Right lobe of liver (tissue), 6 donors: ENCODE results near the gene SLC35F4. TPM values are rescaled to one million over a fixed set of nuclear protein-coding genes. Genes with fewer than 3 reads are reported as not detected.
"Not testable (repeated sequence)": the region's sequence is repeated elsewhere in the genome, so short reads cannot be mapped to it uniquely, and the experiment has no call there.

ENCODE experiments used
- ATAC-seq, 4 donors: fragments of 200-7000 bp; cut with Tn5 transposase; one replicate each; pipeline ENCODE4 v1.9.1; 2020; ENCODE audit warnings: mild to moderate bottlenecking in 4 of 4, moderate library complexity in 4 of 4
- DNase-seq, 3 donors: peaks; one replicate each; pipeline ENCODE4 v3.0.0-alpha.2; 2020
- H3K27ac ChIP-seq, 3 donors: fragments of 200-600 bp; one replicate each; pipeline ENCODE4 v1.8.0; 2022
- H3K27me3 ChIP-seq, 2 donors: fragments of 200-600 bp; one replicate each; pipeline ENCODE4 v1.8.0; 2022
- H3K36me3 ChIP-seq, 4 donors: fragments of 200-600 bp; sonication (generic) in 1 of 4; one replicate each; pipeline versions ENCODE4 v1.5.1 to v1.8.0; 2017 to 2022; ENCODE audit warnings: control low read depth in 1 of 4
- H3K4me1 ChIP-seq, 4 donors: fragments of 200-600 bp; sonication (generic) in 1 of 4; one replicate each; pipeline versions ENCODE4 v1.5.1 to v1.8.0; 2017 to 2022; ENCODE audit warnings: control low read depth in 1 of 4
- H3K4me3 ChIP-seq, 3 donors: fragments of 200-600 bp; one replicate each; pipeline ENCODE4 v1.8.0; 2022
- H3K9me3 ChIP-seq, 4 donors: fragments of 200-600 bp; sonication (generic) in 1 of 4; one replicate each; pipeline versions ENCODE4 v1.5.1 to v1.8.0; 2017 to 2022; ENCODE audit warnings: control low read depth in 1 of 4
- POLR2A ChIP-seq: fragments of 450-650 bp; IDR thresholded peaks from one replicate; pipeline ENCODE4 v1.6.1; 2017; ENCODE audit warnings: antibody characterized with exemption, mild to moderate bottlenecking
- whole genome bisulfite sequencing: methylation state at CpG from one replicate; pipeline ENCODE4 v1.1.6; 2018; ENCODE audit warnings: low coverage, low lambda C conversion rate; ENCODE audit not compliant: insufficient coverage; ENCODE audit errors: missing lambda C conversion rate; 5-methylcytosine and 5-hydroxymethylcytosine counted together
- intact Hi-C, 2 donors: fragments of 100-400 bp; cut with DNase I; formaldehyde crosslinking; loops; one replicate each; pipeline versions ENCODE4 v1.11.2 to v1.14.1; 2022
- total RNA-seq, 6 experiments: library from RNA; depleted of rRNA in 2 of 6; stranded (reverse); fragments of >200 nt in 2 of 6; fragmentation: NEBNext Ultra II Directional in 3 of 6; extraction: Animal tissue kit (Norgen Biotek cat#: 25700) in 3 of 6; gene quantifications; one replicate each; pipeline versions ENCODE4 v1.1.0 to v1.2.4, GENCODE V29; 2016 to 2023
- TF ChIP-seq, protein P1 (sequence below), 4 donors: fragments of 200-600 bp in 3 of 4; fragments of 450-650 bp in 1 of 4; IDR thresholded peaks; one replicate each; pipeline versions ENCODE4 v1.5.1 to v1.8.0; 2016 to 2022; ENCODE audit warnings: antibody characterized with exemption in 4 of 4, mild to moderate bottlenecking in 2 of 4
- donor health status: DM: no; HTN: yes; CAD: no.
- donor health status: DM: no; HTN: no; CAD: no.
- donor health status: DM: no; HTN: no; CAD: no.
- donor health status: DM: no; HTN: yes; CAD: no.
- donor health status: DM: no; HTN: yes; CAD: no.

SLC35F4 gene
- total RNA-seq, 6 experiments from 2014 or later = not detected

DNA sequence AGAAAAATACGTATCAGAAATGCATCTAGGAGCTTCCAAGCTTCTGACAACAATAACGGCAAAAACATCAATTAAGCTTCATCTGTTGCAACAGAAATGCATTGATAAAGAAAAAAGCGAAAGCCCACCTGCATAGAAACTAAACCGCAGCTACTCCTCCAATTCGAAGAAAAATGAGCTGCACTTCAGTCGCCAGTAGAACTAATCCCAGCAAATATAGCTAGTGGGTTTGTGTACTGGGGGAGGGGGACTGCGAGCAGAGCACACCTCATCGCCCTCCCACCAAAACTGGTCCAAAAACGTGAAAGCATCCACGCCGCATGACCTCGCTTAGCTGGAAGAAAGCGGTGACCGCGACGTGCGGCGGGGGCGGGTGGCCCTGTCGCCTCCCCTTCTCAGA lies 1.2 kb downstream of the SLC35F4 start:
- no peak overlapping the region for H3K4me3 ChIP-seq
- peaks cover 0 to 5% (median 0%) of the 10 kb centered on the region in 4 donors for H3K4me1 ChIP-seq
- no peak for ATAC-seq
- WGBS = 27% methylated on average over 6 of the region's 20 CpGs
- peaks cover 0 to 3% of the 10 kb centered on the region in 2 donors for H3K27me3 ChIP-seq
- DNase-seq = no peak
- no peaks in the 10 kb centered on the region for H3K9me3 ChIP-seq
- H3K27ac ChIP-seq = no peak overlapping the region
- no peak for TF ChIP-seq POLR2A
- TF ChIP-seq, protein P1, sequence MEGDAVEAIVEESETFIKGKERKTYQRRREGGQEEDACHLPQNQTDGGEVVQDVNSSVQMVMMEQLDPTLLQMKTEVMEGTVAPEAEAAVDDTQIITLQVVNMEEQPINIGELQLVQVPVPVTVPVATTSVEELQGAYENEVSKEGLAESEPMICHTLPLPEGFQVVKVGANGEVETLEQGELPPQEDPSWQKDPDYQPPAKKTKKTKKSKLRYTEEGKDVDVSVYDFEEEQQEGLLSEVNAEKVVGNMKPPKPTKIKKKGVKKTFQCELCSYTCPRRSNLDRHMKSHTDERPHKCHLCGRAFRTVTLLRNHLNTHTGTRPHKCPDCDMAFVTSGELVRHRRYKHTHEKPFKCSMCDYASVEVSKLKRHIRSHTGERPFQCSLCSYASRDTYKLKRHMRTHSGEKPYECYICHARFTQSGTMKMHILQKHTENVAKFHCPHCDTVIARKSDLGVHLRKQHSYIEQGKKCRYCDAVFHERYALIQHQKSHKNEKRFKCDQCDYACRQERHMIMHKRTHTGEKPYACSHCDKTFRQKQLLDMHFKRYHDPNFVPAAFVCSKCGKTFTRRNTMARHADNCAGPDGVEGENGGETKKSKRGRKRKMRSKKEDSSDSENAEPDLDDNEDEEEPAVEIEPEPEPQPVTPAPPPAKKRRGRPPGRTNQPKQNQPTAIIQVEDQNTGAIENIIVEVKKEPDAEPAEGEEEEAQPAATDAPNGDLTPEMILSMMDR (IDR thresholded peaks at IDR 0.05) = no peak
- intact Hi-C loops = no loop called here
- no peaks in the 10 kb centered on the region for H3K36me3 ChIP-seq

DNA sequence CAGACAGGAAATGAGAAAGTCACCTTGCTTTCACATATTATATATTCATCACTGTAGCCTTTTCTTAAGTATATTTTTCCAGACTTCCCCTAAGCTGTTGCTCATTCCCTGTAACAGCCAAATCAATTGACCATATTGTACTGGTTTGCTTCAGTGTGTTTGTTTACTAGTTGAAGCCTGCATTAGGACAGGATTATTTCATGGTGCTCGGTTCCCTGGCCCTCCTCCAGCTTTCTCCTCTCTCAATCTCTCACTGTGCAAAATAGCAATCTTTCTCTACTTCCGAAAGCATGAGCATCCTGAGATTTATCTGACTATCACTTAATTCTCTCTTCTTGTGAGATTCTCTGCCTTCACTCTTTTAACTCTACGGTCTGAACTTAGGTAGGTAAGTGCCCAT lies 2.4 kb downstream of the SLC35F4 start:
- Histone ChIP-seq H3K36me3 (no peaks in the 10 kb centered on the region), H3K9me3 (no peaks in the 10 kb centered on the region), H3K4me1 (peaks cover 0 to 5% (median 0%) of the 10 kb centered on the region in 4 donors), H3K4me3 (no peak overlapping the region), H3K27ac (no peak overlapping the region), H3K27me3 (peaks cover 0 to 3% of the 10 kb centered on the region in 2 donors)
- WGBS = 32% methylated on average over 3 of the region's 3 CpGs
- DNase-seq (no peak), ATAC-seq (no peak)
- intact Hi-C loops = no loop called here
- TF ChIP-seq, protein P1 (IDR thresholded peaks at IDR 0.05) = no peak
- no peak for TF ChIP-seq POLR2A

DNA sequence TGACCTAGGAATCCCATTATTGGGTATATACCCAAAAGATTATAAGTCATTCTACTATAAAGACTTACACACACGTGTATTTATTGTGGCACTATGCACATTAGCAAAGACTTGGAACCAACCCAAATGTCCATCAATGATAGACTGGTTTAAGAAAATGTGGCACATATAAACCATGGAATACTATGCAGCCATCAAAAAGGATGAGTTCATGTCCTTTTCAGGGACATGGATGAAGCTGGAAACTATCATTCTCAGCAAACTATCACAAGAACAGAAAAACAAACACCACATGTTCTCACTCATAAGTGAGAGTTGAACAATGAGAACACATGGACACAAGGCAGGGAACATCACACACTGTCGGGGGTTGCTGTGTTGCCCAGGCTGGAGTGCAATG lies 10.2 kb downstream of the SLC35F4 start:
- H3K27me3 ChIP-seq, H3K9me3 ChIP-seq, H3K4me3 ChIP-seq, H3K4me1 ChIP-seq, H3K36me3 ChIP-seq, H3K27ac ChIP-seq, intact Hi-C loops, DNase-seq, ATAC-seq: not testable (repeated sequence)
- 60% methylated on average over 2 of the region's 2 CpGs for WGBS

DNA sequence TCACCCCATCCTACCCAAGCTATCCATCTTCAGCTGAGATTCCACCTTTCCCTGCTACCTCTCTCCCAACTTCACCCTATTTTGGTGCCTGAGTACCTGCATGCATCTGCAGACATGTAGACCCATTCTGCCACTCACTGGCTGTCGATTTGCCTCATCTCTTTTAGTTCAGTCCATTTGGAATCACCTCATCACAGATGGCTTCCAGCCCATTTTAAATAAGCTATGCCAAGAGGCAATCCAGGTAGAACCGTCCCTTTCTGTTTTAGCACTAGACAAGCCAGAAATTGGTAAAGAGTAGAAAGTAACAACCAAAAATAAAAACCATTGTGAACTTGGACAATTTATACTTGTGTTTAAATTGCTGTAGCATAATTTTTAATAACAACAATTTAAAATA lies 11.3 kb downstream of the SLC35F4 start:
- Histone ChIP-seq H3K27ac (no peak overlapping the region), H3K4me3 (no peak overlapping the region), H3K4me1 (no peaks in the 10 kb centered on the region), H3K36me3 (no peaks in the 10 kb centered on the region), H3K27me3 (no peaks in the 10 kb centered on the region), H3K9me3 (no peaks in the 10 kb centered on the region)
- 38% methylated on average over 2 of the region's 2 CpGs for WGBS
- no peak for DNase-seq
- TF ChIP-seq, protein P1 (IDR thresholded peaks at IDR 0.05) = no peak
- no peak for TF ChIP-seq POLR2A
- intact Hi-C loops = no loop called here
- no peak for ATAC-seq

DNA sequence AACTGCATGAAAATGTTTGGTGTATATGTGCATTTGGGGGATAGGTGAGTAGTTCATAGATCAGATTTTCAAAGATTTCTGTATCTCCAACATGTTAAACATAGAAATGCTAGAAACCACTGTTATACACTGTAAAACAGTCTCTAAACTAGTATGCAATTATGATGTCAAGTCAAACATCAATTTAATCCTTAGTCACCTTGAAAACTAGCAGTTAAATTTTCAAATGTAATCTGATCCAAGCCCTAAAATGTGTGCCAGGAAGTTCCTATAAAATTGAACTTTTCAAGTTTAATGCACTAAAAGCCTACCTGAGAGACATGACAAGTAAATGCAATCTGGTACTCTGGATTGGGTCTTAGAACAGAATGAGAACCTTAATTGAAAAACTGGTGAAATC lies 14.5 kb downstream of the SLC35F4 start:
- Histone ChIP-seq H3K36me3 (no peaks in the 10 kb centered on the region), H3K27ac (no peak overlapping the region), H3K9me3 (no peaks in the 10 kb centered on the region), H3K27me3 (no peaks in the 10 kb centered on the region), H3K4me1 (no peaks in the 10 kb centered on the region), H3K4me3 (no peak overlapping the region)
- ATAC-seq (no peak), DNase-seq (no peak)
- TF ChIP-seq POLR2A = no peak
- intact Hi-C loops = no loop called here

DNA sequence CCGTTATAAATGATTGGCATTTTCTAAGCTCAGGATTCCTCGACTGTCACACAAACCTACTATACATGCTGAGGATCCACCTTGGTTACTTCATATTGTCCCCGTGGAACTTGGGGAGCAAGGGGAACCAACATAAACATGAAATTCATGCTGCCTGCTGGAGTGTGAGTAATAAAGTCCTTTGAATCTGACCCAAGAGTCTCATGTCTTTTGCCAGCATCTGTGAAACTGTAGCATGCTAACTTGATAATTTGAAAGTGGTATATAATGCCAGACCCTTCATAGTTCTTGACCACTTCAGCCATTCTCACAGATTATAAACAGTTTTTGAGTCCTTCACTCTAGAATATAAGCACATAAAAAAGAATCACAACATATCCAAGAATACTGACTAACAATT lies 17.1 kb downstream of the SLC35F4 start:
- no peaks in the 10 kb centered on the region for H3K36me3 ChIP-seq
- intact Hi-C loops = no loop called here
- 41% methylated on average over 3 of the region's 3 CpGs for WGBS
- DNase-seq (no peak), ATAC-seq (no peak)
- TF ChIP-seq, protein P1 (IDR thresholded peaks at IDR 0.05) = no peak
- TF ChIP-seq POLR2A = no peak
- H3K4me3 ChIP-seq = no peak overlapping the region
- no peaks in the 10 kb centered on the region for H3K9me3 ChIP-seq
- H3K27me3 ChIP-seq = no peaks in the 10 kb centered on the region
- no peak overlapping the region for H3K27ac ChIP-seq
- no peaks in the 10 kb centered on the region for H3K4me1 ChIP-seq
